RKO (cell line): ENCODE results near the gene FGD3.
"Not testable (repeated sequence)": the region's sequence is repeated elsewhere in the genome, so short reads cannot be mapped to it uniquely, and the experiment has no call there.

Experiments used
- DNase-seq: peaks from one replicate; pipeline ENCODE4 v3.0.0-alpha.2; 2016; ENCODE audit warnings: low spot score

FGD3 gene

GRCh38 chr9:92974761-92975755, 27.7 kb downstream of the FGD3 start:
- DNase-seq: no peak

- no peak for DNase-seq
Measured at GRCh38 chr9:92976431-92976830, 29.1 kb downstream of the FGD3 start.

GRCh38 chr9:92977279-92977678, 30.0 kb downstream of the FGD3 start:
- DNase-seq: no peak

- no peak for DNase-seq
Measured at GRCh38 chr9:92978345-92978875, 31.1 kb downstream of the FGD3 start.

- no peak for DNase-seq
Measured at GRCh38 chr9:92979283-92980056, 32.1 kb downstream of the FGD3 start.

- peak; percentile 31 for DNase-seq
Measured at GRCh38 chr9:92980085-92980745, 32.9 kb downstream of the FGD3 start.

- DNase-seq: no peak
Measured at GRCh38 chr9:92982130-92982529, 34.8 kb downstream of the FGD3 start.

- peak; percentile 52 for DNase-seq
Measured at GRCh38 chr9:92983984-92984589, 36.8 kb downstream of the FGD3 start.

- DNase-seq: no peak
Measured at GRCh38 chr9:92984976-92985375, 37.7 kb downstream of the FGD3 start.

GRCh38 chr9:92986176-92987119, 39.1 kb downstream of the FGD3 start:
- DNase-seq: no peak

GRCh38 chr9:92988215-92988768, 41.0 kb downstream of the FGD3 start:
- no peak for DNase-seq

- DNase-seq: no peak
Measured at GRCh38 chr9:92989561-92989960, 42.2 kb downstream of the FGD3 start.

GRCh38 chr9:92990461-92990860, 43.1 kb downstream of the FGD3 start:
- DNase-seq: no peak

GRCh38 chr9:92992549-92992948, 45.2 kb downstream of the FGD3 start:
- no peak for DNase-seq

- DNase-seq: not testable (repeated sequence)
Measured at GRCh38 chr9:92998871-92999270, 51.5 kb downstream of the FGD3 start.

GRCh38 chr9:93001031-93001430, 53.7 kb downstream of the FGD3 start:
- DNase-seq: no peak

GRCh38 chr9:93002700-93003099, 55.4 kb downstream of the FGD3 start:
- no peak for DNase-seq

GRCh38 chr9:93003552-93004407, 56.5 kb downstream of the FGD3 start:
- peak; percentile 86 for DNase-seq

- DNase-seq: no peak
Measured at GRCh38 chr9:93004561-93004960, 57.2 kb downstream of the FGD3 start.
